Esophagus (tissue), 2 donors: ENCODE measurements around the gene MSRB3. TPM values are rescaled to one million over a fixed set of nuclear protein-coding genes. Genes with fewer than 3 reads are reported as not detected.

Experiments
- H3K27ac ChIP-seq, 2 donors: one replicate each; pipeline ENCODE4 v1.5.1; 2013; ENCODE audit warnings: low read depth in 2 of 2, mild to moderate bottlenecking in 2 of 2, inconsistent platforms in 1 of 2, low read length in 1 of 2, moderate library complexity in 1 of 2
- H3K27me3 ChIP-seq, 2 donors: one replicate each; pipeline ENCODE4 v1.6.1; 2013; ENCODE audit warnings: low read length in 2 of 2, control low read depth in 1 of 2, mild to moderate bottlenecking in 1 of 2; ENCODE audit not compliant: insufficient read depth in 2 of 2, control insufficient read depth in 1 of 2
- H3K36me3 ChIP-seq, 2 donors: one replicate each; pipeline ENCODE4 v1.6.1; 2013; ENCODE audit warnings: low read length in 1 of 2; ENCODE audit not compliant: control insufficient read depth in 2 of 2, insufficient read depth in 2 of 2
- H3K4me1 ChIP-seq, 2 donors: one replicate each; pipeline ENCODE4 v1.6.1; 2013; ENCODE audit warnings: low read length in 1 of 2; ENCODE audit not compliant: control insufficient read depth in 2 of 2, insufficient read depth in 2 of 2
- H3K4me3 ChIP-seq, 2 donors: one replicate each; pipeline ENCODE4 v1.5.1; 2013; ENCODE audit warnings: low read length in 2 of 2, mild to moderate bottlenecking in 2 of 2, low read depth in 1 of 2, moderate library complexity in 1 of 2
- H3K9me3 ChIP-seq, 2 donors: one replicate each; pipeline ENCODE4 v1.6.1; 2013; ENCODE audit warnings: mild to moderate bottlenecking in 2 of 2, low read depth in 1 of 2, low read length in 1 of 2, moderate library complexity in 1 of 2; ENCODE audit not compliant: control insufficient read depth in 2 of 2, insufficient read depth in 1 of 2
- WGBS, 2 donors: extraction: QIAGEN DNeasy Blood & Tissue Kit; methylation state at CpG; one replicate each; pipeline ENCODE4 v1.1.7; 2013; 5-methylcytosine and 5-hydroxymethylcytosine counted together
- polyA plus RNA-seq, 2 donors: library from polyadenylated mRNA; stranded (reverse); fragments of 200-250 nt; gene quantifications; one replicate each; pipeline ENCODE4 v1.2.3, GENCODE V29; 2013
- donor health status: healthy with polysubstance abuse.
- donor health status: Bipolar disorder and iron deficiency.

MSRB3 gene
- polyA plus RNA-seq, 2 donors, result 5.4 to 14.8 TPM

DNA sequence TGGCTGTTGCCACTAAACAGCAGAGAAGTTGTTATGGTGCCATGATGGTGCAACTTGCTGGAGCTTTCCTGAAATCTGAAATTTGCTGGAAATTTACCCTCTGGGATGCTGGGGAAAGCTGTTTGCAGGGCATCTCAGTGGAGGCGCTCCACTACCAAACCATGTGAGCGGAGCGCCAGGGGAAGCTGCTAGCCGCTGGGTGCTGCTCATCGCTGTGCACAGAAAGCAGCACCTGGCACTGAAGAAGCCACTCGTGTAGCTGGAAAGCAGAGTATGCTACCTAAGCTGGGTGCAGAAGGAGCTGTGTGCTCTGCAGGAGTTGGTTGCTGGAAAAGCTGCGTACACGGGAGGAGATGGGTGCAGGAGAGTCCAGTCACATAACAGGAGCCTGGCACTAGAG is 53.0 kb downstream of the MSRB3 start:
- Histone ChIP-seq H3K4me1 (peaks cover 0 to 2% of the 10 kb centered on the region in 2 donors), H3K36me3 (peaks cover 0 to 4% of the 10 kb centered on the region in 2 donors), H3K9me3 (no peaks in the 10 kb centered on the region), H3K4me3 (no peak overlapping the region), H3K27ac (no peak overlapping the region), H3K27me3 (no peaks in the 10 kb centered on the region)
- WGBS, 2 donors, result 93 to 95% methylated on average over 8 of the region's 8 CpGs

GRCh38 chr12:65333649-65334048 is 55.2 kb downstream of the MSRB3 start:
- WGBS, 2 donors, result 96% methylated on average over 5 of the region's 5 CpGs
- Histone ChIP-seq H3K27ac (no peak overlapping the region), H3K9me3 (no peaks in the 10 kb centered on the region)

GRCh38 chr12:65334521-65334920 is 56.0 kb downstream of the MSRB3 start:
- H3K36me3 ChIP-seq, result peaks cover 0 to 4% of the 10 kb centered on the region in 2 donors
- H3K9me3 ChIP-seq, result no peaks in the 10 kb centered on the region
- H3K4me1 ChIP-seq, result peaks cover 0 to 2% of the 10 kb centered on the region in 2 donors
- no peak overlapping the region for H3K27ac ChIP-seq
- H3K27me3 ChIP-seq, result no peaks in the 10 kb centered on the region
- no peak overlapping the region for H3K4me3 ChIP-seq

More at GRCh38 chr12:65333649-65334048, 55.2 kb downstream of the MSRB3 start:
- no peak overlapping the region for H3K4me3 ChIP-seq
- H3K4me1 ChIP-seq, result peaks cover 0 to 2% of the 10 kb centered on the region in 2 donors
- H3K36me3 ChIP-seq, result peaks cover 0 to 4% of the 10 kb centered on the region in 2 donors
- H3K27me3 ChIP-seq, result no peaks in the 10 kb centered on the region

DNA sequence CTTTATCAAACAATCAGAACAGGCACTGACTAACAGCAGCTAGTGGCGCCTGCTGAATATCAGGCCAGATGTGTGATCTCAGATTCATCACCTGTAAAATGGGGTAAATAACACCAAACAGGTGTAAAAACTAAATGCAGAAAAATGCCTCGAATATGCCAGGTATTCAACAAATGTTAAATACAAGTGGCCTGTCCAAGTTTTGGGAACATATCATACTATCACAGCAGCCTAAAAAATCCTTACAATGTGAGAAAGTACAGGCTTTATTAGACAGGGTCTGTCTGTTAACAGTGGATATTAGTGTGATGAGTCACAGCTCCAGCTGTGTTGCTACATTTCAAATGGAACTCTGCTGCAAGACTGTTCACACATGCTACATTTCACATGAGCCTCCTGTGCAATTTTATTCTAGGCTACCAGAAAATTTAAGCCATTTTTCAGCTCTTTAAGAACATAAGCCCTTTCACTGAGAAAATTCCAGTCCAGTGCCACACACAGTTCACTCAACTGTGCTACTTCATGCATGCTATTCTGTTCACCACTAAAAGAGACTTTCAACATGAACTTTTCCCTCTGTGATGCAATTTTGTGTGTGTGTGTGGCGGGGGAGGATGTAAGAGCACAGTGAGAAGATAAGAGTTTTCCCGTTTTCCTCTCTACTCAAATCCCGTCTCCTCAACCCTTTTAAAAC is 56.7 kb downstream of the MSRB3 start:
- 64% methylated on average over 5 of the region's 5 CpGs for WGBS, 2 donors
- no peaks in the 10 kb centered on the region for H3K27me3 ChIP-seq
- no peak overlapping the region for H3K4me3 ChIP-seq
- H3K4me1 ChIP-seq, result peaks cover 0 to 2% of the 10 kb centered on the region in 2 donors
- no peak overlapping the region for H3K27ac ChIP-seq
- H3K36me3 ChIP-seq, result peaks cover 0 to 4% of the 10 kb centered on the region in 2 donors
- no peaks in the 10 kb centered on the region for H3K9me3 ChIP-seq

DNA sequence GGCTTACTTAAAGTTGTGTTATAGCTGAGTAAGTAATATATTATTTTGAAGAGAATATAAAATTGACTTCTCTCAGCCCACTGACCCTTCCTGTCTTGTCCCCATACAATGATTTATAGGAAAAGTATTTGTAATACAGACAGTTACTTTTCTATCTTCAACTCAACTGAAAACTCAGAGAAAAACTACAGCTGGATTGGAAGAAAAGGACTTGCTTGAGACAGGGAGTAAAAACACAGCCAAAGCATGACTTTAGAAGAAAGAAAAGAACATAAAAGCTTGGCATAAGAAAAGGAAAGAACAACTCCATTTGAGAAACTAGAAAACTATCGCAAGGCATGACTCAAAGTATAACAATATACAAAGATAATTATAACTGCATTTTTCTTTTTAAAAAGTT is 57.5 kb downstream of the MSRB3 start:
- peaks cover 0 to 2% of the 10 kb centered on the region in 2 donors for H3K4me1 ChIP-seq
- no peak overlapping the region for H3K4me3 ChIP-seq
- H3K9me3 ChIP-seq, result no peaks in the 10 kb centered on the region
- H3K27ac ChIP-seq, result no peak overlapping the region
- H3K36me3 ChIP-seq, result peaks cover 0 to 4% of the 10 kb centered on the region in 2 donors
- no peaks in the 10 kb centered on the region for H3K27me3 ChIP-seq
- 71 to 77% methylated on average over 1 of the region's 1 CpG for WGBS, 2 donors

DNA sequence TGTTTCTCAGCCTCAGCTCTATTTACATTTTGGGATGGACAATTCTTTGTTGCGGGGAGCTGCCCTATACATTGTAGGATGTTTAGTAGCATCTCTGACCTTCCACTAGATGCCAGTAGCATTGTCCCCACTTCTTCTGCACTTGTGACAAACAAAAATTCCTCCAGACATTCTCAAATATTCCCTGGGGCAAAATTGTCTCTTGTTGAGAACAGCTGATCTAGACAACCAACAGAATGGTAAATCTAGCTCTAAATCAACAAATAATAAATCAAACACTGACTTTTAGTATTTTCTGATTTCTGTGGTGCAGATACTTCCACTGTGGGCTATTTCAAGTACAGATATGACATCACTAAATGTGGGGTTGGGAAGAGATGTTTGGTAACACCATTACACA is 60.7 kb downstream of the MSRB3 start:
- H3K27ac ChIP-seq, result no peak overlapping the region
- no peaks in the 10 kb centered on the region for H3K4me1 ChIP-seq
- no peaks in the 10 kb centered on the region for H3K36me3 ChIP-seq
- no peaks in the 10 kb centered on the region for H3K27me3 ChIP-seq
- no peak overlapping the region for H3K4me3 ChIP-seq
- no peaks in the 10 kb centered on the region for H3K9me3 ChIP-seq
- WGBS, 2 donors, result 86 to 100% methylated on average over 1 of the region's 1 CpG

DNA sequence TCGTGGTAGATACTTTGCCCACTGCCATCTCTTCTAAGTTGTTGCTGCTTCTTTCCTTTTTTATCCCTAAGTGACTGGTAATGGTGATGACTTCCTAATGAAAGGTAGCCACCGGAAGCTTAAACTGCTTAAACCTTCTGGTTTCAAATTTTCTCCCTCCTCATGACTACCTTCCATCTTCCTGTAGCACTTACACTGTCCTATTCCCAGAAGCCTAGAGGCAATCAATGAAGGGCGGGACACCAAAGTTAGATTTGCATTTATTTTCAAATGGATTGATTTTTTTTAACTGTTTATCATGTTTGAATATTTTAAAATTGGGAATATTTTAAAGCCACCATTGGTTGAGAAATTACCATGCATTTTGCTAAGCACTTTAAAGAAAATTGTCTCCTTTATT is 64.7 kb downstream of the MSRB3 start:
- H3K9me3 ChIP-seq, result no peaks in the 10 kb centered on the region
- WGBS, 2 donors, result 88 to 91% methylated on average over 3 of the region's 3 CpGs
- no peak overlapping the region for H3K27ac ChIP-seq
- no peaks in the 10 kb centered on the region for H3K27me3 ChIP-seq
- no peak overlapping the region for H3K4me3 ChIP-seq
- no peaks in the 10 kb centered on the region for H3K36me3 ChIP-seq
- no peaks in the 10 kb centered on the region for H3K4me1 ChIP-seq

DNA sequence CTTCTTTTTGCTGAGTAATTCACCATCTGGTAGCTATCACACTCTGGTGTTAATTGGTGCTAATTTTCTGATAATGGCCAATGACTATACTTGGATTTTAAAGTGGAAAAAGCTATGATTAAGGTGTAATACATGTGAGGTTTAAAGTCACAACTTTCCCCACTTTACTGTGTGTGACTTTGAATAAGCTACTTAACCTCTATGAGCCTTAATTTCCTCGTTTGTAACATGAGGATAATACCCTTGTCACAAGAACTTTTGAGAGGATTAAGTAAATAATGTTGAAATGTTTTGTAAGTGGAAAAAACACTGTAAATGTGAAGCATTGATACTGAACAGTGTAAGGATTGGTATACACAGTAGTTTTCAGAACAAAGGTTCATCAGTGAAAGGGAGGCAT is 65.3 kb downstream of the MSRB3 start:
- Histone ChIP-seq H3K36me3 (no peaks in the 10 kb centered on the region), H3K4me1 (no peaks in the 10 kb centered on the region), H3K27ac (no peak overlapping the region), H3K27me3 (no peaks in the 10 kb centered on the region), H3K9me3 (no peaks in the 10 kb centered on the region), H3K4me3 (no peak overlapping the region)
- WGBS, 2 donors, result 31 to 51% methylated on average over 1 of the region's 1 CpG

DNA sequence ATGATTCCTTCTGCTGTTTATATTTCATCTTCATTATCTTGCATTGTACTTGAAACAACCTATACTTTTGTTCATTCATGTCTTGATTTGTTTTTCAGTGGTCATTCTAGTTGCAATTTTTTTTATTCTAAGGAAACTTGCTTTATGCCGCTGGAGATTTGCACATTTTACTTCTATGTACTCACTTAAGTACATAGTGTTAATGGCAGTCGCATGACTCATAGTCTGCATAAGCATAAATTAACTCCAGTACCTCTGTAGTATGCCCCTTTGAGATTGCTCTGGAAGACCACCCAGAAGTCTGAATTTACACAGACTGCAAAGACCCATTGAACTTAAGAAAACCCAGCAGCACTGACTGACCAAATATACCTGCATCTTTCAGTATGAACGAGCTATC is 77.0 kb downstream of the MSRB3 start:
- Histone ChIP-seq H3K4me3 (no peak overlapping the region), H3K27me3 (no peaks in the 10 kb centered on the region), H3K27ac (no peak overlapping the region), H3K4me1 (no peaks in the 10 kb centered on the region), H3K9me3 (no peaks in the 10 kb centered on the region), H3K36me3 (no peaks in the 10 kb centered on the region)
- WGBS, 2 donors, result 67 to 74% methylated on average over 3 of the region's 3 CpGs
